Hepatocyte (in vitro differentiated cells): ENCODE results near the gene ZBTB4.

Source experiments
- CTCF ChIP-seq: fragments of 200-600 bp; sonication (generic); IDR thresholded peaks from 2 replicates; pipeline ENCODE4 v1.5.1; 2016; ENCODE audit warnings: antibody characterized with exemption, mild to moderate bottlenecking; ENCODE audit not compliant: poor library complexity
- EZH2 ChIP-seq: fragments of 200-600 bp; sonication (generic); IDR thresholded peaks from 2 replicates; pipeline ENCODE4 v1.6.1; 2016; ENCODE audit warnings: antibody characterized with exemption, mild to moderate bottlenecking, borderline replicate concordance
- EZH2phosphoT487 ChIP-seq: fragments of 200-600 bp; sonication (generic); IDR thresholded peaks from one replicate; pipeline ENCODE4 v1.6.1; 2018; ENCODE audit warnings: antibody characterized with exemption, mild to moderate bottlenecking, low read depth, moderate library complexity; ENCODE audit not compliant: unreplicated experiment, severe bottlenecking

- TF ChIP-seq CTCF (no peak), EZH2phosphoT487 (no peak), EZH2 (no peak)
These were observed 62.3 kb downstream of the ZBTB4 start for GRCh38 chr17:7417056-7417655.
